Stimulated activated CD4-positive, alpha-beta T cell treated with anti-CD3 and anti-CD28 coated beads, Interleukin-1b, Interleukin-23, amount 100 ng/mL, for 48 hours (primary cell): Measurements from ENCODE around the gene GAS1.

Experiments
- DNase-seq: peaks from one replicate; pipeline ENCODE4 v3.0.0-alpha.2; 2020

The GAS1 gene

DNA sequence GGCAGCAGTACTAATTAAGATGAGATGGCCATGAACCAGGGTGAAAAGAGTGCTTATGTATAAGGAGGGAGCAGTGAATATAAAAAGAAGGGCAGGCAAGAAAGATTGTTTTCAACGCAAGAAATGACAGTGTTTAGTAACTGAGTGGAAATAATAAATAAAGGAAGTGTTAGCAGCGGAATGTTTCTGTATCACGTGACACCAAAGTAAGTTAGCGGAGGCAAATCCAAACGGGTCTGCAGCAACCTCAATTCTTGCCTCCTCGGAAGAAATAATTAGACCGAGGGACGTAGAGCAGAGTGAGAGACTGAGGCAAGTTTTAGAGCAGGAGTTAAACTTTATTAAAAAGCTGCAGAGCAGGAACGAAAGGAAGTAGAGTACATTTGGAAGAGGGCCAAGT lies 15.4 kb upstream of the GAS1 start:
- no peak for DNase-seq

- no peak for DNase-seq
These were observed 13.6 kb upstream of the GAS1 start for GRCh38 chr9:86960938-86961337.

- no peak for DNase-seq
These were observed 10.9 kb upstream of the GAS1 start for GRCh38 chr9:86958203-86958602.

- no peak for DNase-seq
These were observed 8.3 kb upstream of the GAS1 start for GRCh38 chr9:86955561-86955960.

- DNase-seq: no peak
These were observed 7.7 kb upstream of the GAS1 start for GRCh38 chr9:86955042-86955441.

DNA sequence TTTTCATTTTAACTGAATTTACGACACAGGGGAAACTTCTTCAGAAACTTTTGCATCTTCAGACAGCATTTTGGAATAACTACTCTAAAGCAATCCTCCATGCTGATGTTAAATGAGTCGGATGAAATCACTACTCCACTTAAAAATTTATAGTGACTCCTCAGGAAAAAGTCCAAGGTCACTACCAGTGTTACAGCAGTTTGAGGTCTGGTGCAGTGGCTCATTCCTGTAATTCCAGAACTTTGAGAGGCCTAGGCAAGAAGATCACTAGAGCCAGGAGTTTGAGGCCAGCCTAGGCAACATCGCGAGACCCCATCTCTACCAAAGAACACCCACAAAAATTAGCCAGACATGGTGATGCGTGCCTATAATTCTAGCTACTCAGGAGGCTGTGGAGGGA lies 5.9 kb upstream of the GAS1 start:
- DNase-seq: no peak

DNA sequence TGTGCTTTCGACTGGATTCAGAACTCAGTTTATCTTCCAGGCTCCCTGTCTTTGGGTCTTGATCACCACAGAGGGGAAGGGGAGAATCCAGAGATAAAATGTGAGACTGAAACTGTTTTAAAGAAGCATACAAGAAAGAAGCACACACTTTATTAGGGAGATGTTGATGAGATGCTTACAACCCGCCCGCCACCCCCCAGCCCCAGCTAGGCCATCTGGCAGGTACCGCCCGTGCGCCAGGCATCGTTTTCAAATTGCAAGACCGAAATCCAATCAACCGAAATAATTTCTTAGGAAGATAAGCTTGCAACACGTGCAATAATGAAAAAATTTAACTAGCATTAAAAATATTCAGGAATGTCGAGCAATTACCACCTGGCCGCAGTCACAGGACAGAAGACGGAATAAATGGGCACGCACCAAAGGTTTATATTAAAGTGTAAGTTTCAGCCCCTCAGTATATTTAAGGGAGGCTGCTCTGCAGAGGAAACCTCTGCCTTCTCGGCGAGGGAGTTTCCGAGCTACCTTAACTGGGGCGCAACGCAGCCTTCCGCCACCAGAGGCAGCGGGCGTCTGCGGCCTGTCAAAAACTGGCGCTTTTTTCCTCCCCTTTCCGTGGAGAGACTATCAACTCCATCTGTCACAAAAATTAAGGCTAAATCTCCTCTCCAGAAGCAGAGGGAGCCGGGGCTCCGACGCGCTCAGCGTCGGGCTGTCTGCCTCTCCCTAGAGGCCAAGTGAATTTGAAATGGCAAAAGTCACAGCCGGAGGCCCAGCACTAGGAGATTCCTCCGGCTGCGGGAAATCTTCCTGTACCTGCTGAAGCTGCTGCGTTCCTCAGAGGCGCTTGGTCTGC lies 996 bp upstream of the GAS1 start:
- peak; percentile 70 for DNase-seq

DNA sequence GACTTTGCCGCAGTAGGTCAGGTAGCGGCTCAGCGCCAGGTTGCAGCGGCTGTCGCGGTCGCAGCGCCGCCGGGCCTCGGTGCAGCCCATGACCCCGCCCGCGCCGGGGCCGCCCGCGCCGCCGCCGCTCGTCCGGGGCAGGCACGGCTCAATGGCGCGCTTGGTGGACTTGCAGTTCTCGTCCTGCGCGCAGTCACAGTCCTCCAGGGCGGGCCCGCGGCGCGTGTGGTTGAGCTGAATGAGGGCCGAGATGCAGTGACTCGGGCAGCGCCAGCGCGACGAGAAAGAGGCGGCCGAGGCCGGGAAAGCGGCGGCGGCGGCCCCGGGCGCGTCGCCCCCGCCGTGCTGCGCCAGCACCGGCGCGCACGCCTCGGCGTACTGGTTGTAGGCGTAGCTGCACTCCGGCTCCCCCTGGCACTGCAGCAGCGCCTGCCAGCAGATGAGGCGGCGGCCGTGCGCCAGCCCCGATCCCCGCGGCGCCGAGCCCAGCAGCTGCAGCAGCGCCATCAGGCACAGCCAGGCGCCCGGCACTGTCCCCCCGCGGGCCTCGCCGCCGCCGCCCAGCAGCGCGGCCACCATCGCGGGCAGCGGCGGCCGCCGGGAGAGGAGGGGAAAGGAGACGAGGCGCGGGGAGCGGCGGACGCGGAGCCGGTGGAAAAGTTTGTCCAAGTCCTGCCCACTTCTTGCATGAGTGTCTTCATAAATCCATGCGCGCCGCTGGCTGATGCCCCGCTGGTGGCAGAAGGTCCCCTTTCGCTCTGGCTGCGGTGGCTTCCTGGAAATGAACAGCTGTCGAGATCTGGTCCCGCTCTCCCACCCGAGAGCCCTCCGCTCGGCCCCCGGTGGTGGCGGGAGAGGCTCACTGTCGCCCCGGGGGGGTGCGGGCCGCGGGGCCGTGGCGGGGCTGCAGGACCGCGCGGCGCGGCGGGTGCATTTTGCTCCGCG lies 833 bp downstream of the GAS1 start:
- peak; percentile 62 for DNase-seq

DNA sequence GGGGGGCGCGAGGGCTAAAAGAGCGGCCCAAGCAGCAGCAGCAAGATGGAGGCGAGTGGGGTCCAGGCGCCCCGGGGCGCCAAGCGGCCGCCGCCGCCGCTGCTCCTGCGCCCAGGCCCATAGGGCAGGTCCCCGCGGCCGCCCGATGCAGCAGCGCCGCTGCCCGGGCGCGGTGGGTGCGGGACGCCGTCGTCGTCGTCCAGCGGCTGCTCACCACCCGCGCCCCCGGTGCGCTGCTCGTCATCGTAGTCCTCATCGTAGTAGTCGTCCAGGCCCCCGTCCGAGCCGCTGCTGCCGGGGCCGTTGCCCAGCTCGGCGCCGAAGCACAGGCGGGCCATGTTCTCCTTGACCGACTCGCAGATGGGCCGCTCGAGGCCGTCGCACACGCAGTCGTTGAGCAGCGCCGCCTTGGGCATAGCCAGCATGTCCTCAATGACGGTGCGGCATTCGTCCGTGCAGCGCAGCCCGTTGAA lies 1.5 kb downstream of the GAS1 start:
- peak; percentile 13 for DNase-seq

GRCh38 chr9:86944796-86945727 lies 2.2 kb downstream of the GAS1 start:
- DNase-seq: no peak

GRCh38 chr9:86943201-86944113 lies 3.8 kb downstream of the GAS1 start:
- DNase-seq: no peak

DNA sequence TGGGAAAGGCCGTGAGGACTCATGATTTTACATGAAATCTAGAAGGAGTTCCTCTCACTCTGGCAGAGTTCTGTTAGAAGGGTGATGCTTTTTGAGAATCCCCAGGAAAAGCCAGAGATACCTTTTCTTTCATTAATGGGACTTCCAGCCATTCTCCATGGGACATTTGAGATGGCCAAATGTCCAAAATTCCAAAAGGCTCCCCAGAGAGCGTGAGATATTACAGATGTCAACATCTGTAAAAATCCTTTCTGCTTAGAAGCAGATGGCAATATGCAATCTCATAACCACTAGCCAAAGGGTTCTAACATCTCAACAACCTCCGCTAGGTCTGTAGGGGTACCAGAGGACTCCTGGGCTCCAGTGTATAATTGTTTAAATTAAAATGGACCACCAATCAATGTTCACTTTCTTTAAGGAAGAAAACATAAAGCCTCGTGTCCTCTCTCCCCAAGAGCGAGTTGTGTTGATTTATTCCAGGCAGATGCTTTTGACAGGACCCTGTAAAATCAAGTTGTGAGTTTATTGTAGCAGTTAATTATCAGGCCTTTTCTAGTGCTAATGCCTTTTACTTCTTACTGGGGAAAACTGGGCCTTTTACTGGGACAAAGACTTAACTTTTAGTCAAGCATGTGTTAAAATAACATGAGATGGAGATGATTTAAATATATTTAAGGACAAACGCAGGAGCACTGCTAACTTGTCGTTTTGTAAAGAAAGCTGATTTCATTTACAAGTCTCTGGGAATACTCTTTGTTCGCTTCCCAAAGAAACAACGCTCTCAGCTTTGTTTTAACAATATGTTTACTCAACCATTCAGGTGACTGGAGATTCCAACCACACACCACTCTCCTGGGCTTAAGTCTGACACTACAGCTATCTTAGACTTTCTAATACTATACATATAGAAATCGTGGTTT lies 4.8 kb downstream of the GAS1 start:
- no peak for DNase-seq

DNA sequence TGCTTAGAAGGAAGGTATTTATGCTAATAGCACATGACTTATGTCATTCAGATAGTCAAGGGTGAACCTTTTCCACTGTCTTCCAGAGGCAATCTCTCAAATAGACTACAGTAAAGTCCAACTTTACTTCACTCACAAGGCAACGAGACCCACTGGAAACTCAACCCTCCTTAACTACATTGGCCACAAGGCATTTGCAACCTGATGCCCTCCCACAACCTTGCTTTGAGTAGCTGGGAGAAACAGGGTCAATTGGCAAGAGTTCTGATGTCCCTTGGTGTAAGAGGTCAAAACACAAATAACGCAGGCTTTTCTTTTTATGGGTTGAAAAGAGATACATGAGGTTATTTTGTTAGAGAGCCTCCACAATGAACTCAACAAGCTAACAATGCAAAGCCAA lies 6.1 kb downstream of the GAS1 start:
- DNase-seq: no peak

- no peak for DNase-seq
These were observed 6.5 kb downstream of the GAS1 start for GRCh38 chr9:86940774-86941173.

- DNase-seq: no peak
These were observed 7.4 kb downstream of the GAS1 start for GRCh38 chr9:86939891-86940290.

- DNase-seq: no peak
These were observed 8.0 kb downstream of the GAS1 start for GRCh38 chr9:86939321-86939720.

DNA sequence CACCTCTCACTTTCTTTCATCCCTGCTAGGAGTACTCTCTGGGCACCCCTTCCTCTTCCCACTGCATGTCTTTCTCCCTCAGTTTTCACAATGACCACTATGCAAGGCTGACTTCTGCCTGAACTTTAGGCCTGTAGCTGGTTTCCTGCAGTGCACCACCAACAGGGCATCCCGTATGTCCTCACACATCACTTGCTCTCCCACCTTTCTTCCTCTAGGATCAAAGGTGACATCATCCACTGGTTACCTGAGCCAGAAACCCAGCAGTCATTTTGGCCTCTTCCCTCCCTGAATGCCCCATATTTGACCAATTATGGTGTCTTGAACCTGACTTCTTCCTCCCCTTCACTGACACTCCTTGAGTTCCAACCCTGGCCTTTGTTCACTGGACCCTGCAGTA lies 8.5 kb downstream of the GAS1 start:
- no peak for DNase-seq

- DNase-seq: no peak
These were observed 21.2 kb downstream of the GAS1 start for GRCh38 chr9:86926145-86926544.

DNA sequence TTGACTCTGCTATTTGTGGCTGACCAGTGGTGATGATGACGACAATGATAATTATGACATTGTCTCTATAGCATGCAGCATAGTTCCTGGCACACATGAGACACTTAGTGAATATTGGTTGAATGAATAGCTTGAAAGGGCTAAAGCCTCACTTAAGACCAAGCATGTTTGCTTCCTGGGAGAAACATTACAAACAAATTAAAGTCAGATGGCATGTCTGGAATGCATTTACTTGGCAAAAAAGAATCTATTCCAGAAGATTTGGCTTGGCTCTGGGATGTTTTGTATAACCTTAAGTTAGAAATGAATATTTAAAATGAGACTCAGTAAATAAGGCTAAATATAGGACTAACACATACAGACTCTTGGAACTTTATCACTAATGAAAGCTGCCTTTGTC lies 21.6 kb downstream of the GAS1 start:
- DNase-seq: no peak

GRCh38 chr9:86924206-86924605 lies 23.1 kb downstream of the GAS1 start:
- DNase-seq: no peak
